Ovary (tissue), 9 donors: Measurements from ENCODE around the gene BRWD1. TPM values are rescaled to one million over a fixed set of nuclear protein-coding genes. Genes with fewer than 3 reads are reported as not detected.

Source experiments
- DNase-seq, 5 donors: peaks; one replicate each; pipeline ENCODE4 v3.0.0-alpha.2; 2019 to 2020
- H3K27ac ChIP-seq, 2 donors: fragments of 200-600 bp; one replicate each; pipeline versions ENCODE4 v1.5.1 to v1.8.0; 2019 to 2022
- H3K27me3 ChIP-seq: fragments of 200-600 bp; one replicate; pipeline ENCODE4 v1.8.0; 2022
- H3K36me3 ChIP-seq: fragments of 200-600 bp; sonication (generic); one replicate; pipeline ENCODE4 v1.5.1; 2019
- H3K4me1 ChIP-seq: one replicate; pipeline ENCODE4 v1.8.1; 2013; ENCODE audit warnings: mild to moderate bottlenecking, moderate library complexity; ENCODE audit not compliant: insufficient read depth
- H3K4me3 ChIP-seq: fragments of 200-600 bp; sonication (generic); one replicate; pipeline ENCODE4 v1.5.1; 2017
- H3K9me3 ChIP-seq, 2 donors: fragments of 200-600 bp in 1 of 2; sonication (generic) in 1 of 2; one replicate each; pipeline versions ENCODE4 v1.5.1 to v1.8.1; 2013 to 2019; ENCODE audit warnings: mild to moderate bottlenecking in 1 of 2, moderate library complexity in 1 of 2
- CTCF ChIP-seq, 3 donors: fragments of 450-650 bp in 2 of 3; fragments of 200-600 bp in 1 of 3; IDR thresholded peaks; one replicate each; pipeline versions ENCODE4 v1.5.1 to v1.8.0; 2016 to 2022; ENCODE audit warnings: antibody characterized with exemption in 3 of 3, mild to moderate bottlenecking in 1 of 3
- EP300 ChIP-seq: sonication (generic); formaldehyde crosslinking; IDR thresholded peaks from one replicate; pipeline ENCODE4 v1.6.1; 2017; ENCODE audit warnings: antibody characterized with exemption
- POLR2A ChIP-seq: fragments of 450-650 bp; IDR thresholded peaks from one replicate; pipeline ENCODE4 v1.6.1; 2017; ENCODE audit warnings: antibody characterized with exemption, mild to moderate bottlenecking, moderate library complexity
- WGBS, 3 donors: extraction: QIAGEN DNeasy Blood & Tissue Kit in 1 of 3; methylation state at CpG; one replicate each; pipeline versions ENCODE4 v1.1.5 to v1.1.7; 2013 to 2017; 5-methylcytosine and 5-hydroxymethylcytosine counted together
- intact Hi-C, 4 donors: fragments of 100-400 bp; cut with DNase I; formaldehyde crosslinking; loops; one replicate each; pipeline versions ENCODE4 v1.11.0 to v1.15.1; 2022 to 2023
- polyA plus RNA-seq, 2 donors: library from polyadenylated mRNA; stranded (reverse); fragments of 200-250 nt in 1 of 2; fragments of 350-450 nt in 1 of 2; fragmentation: Illumina TruSeq in 1 of 2; extraction: RNeasy Lipid Tissue Mini Kit (QIAGEN cat#74804) in 1 of 2; gene quantifications; one replicate each; pipeline ENCODE4 v1.2.3, GENCODE V29; 2013 to 2014
- total RNA-seq, 7 donors: library from RNA; depleted of rRNA in 2 of 7; stranded (reverse); fragments of >200 nt in 2 of 7; fragmentation: NEBNext Ultra II Directional in 3 of 7; extraction: Animal tissue kit (Norgen Biotek cat#: 25700) in 3 of 7; gene quantifications; one replicate each; pipeline versions ENCODE4 v1.1.0 to v1.2.4, GENCODE V29; 2016 to 2023
- donor health status: DM: no; HTN: no; CAD: no; lungs with moderate emphysema.
- donor health status: DM: no; HTN: no; CAD: no.
- donor health status: Bipolar disorder and iron deficiency.
- donor health status: DM: yes; HTN: yes; CAD: no.
- donor health status: DM: no; HTN: no; CAD: no.
- donor health status: DM: yes; HTN: yes; CAD: no.

BRWD1 gene
- total and polyA plus RNA-seq, 9 donors, result 15.7 to 73.0 (median 49.6) TPM

- Histone ChIP-seq H3K4me1 (peaks cover 3% of the 10 kb centered on the region), H3K9me3 (no peaks in the 10 kb centered on the region), H3K27me3 (no peaks in the 10 kb centered on the region), H3K27ac (no peak overlapping the region), H3K36me3 (no peaks in the 10 kb centered on the region), H3K4me3 (no peak overlapping the region)
- TF ChIP-seq POLR2A, result no peak
- no peak for TF ChIP-seq EP300
- no peak for TF ChIP-seq CTCF (IDR thresholded peaks at IDR 0.05)
- intact Hi-C loops, result no loop called here
- no peak for DNase-seq
- WGBS, 3 donors, result 97 to 98% (median 97%) methylated on average over 1 of the region's 1 CpG
Measured at GRCh38 chr21:39288987-39289386, 24.4 kb downstream of the BRWD1 start.

GRCh38 chr21:39282911-39283310 lies 30.5 kb downstream of the BRWD1 start:
- no peaks in the 10 kb centered on the region for H3K9me3 ChIP-seq
- no peaks in the 10 kb centered on the region for H3K36me3 ChIP-seq
- WGBS, 3 donors, result 89 to 98% (median 96%) methylated on average over 6 of the region's 6 CpGs
- intact Hi-C loops, result no loop called here
- TF ChIP-seq POLR2A (no peak), EP300 (no peak), CTCF (IDR thresholded peaks at IDR 0.05) (no peak)
- no peaks in the 10 kb centered on the region for H3K27me3 ChIP-seq
- H3K4me3 ChIP-seq, result no peak overlapping the region
- no peak overlapping the region for H3K27ac ChIP-seq
- no peaks in the 10 kb centered on the region for H3K4me1 ChIP-seq
- DNase-seq, result no peak

GRCh38 chr21:39281853-39282252 lies 31.6 kb downstream of the BRWD1 start:
- Histone ChIP-seq H3K9me3 (no peaks in the 10 kb centered on the region), H3K27ac (no peak overlapping the region), H3K4me3 (no peak overlapping the region), H3K27me3 (no peaks in the 10 kb centered on the region), H3K36me3 (no peaks in the 10 kb centered on the region), H3K4me1 (no peaks in the 10 kb centered on the region)
- TF ChIP-seq EP300 (no peak), CTCF (IDR thresholded peaks at IDR 0.05) (no peak), POLR2A (no peak)
- no peak for DNase-seq
- intact Hi-C loops, result no loop called here
- 92 to 96% (median 92%) methylated on average over 6 of the region's 6 CpGs for WGBS, 3 donors

- intact Hi-C loops, result no loop called here
Measured at GRCh38 chr21:39281207-39281606, 32.2 kb downstream of the BRWD1 start.

More at GRCh38 chr21:39281207-39281606, 32.2 kb downstream of the BRWD1 start:
- Histone ChIP-seq H3K9me3 (no peaks in the 10 kb centered on the region), H3K27ac (no peak overlapping the region), H3K4me3 (no peak overlapping the region), H3K4me1 (no peaks in the 10 kb centered on the region), H3K36me3 (no peaks in the 10 kb centered on the region), H3K27me3 (no peaks in the 10 kb centered on the region)
- 93 to 94% (median 93%) methylated on average over 8 of the region's 8 CpGs for WGBS, 3 donors
- TF ChIP-seq CTCF (IDR thresholded peaks at IDR 0.05) (no peak), POLR2A (no peak), EP300 (no peak)
- DNase-seq, result no peak
